SH-SY5Y (cell line): ENCODE measurements around the gene GALNT9.

ENCODE experiments used
- GATA2 ChIP-seq: IDR thresholded peaks from 2 replicates; pipeline ENCODE4 v1.6.1; 2011; ENCODE audit warnings: mild to moderate bottlenecking, low read depth, low read length
- GATA3 ChIP-seq: IDR thresholded peaks from 2 replicates; pipeline ENCODE4 v1.6.1; 2011; ENCODE audit warnings: low read depth, mild to moderate bottlenecking, low read length, moderate library complexity

GRCh38 chr12:132205271-132206045 lies 123.9 kb downstream of the GALNT9 start:
- TF ChIP-seq GATA2 = no peak
- TF ChIP-seq GATA3 = no peak
